PC-9 (cell line): ENCODE measurements around the gene NKAIN2. TPM values are rescaled to one million over a fixed set of nuclear protein-coding genes. Genes with fewer than 3 reads are reported as not detected.

Experiments used
- BruUV-seq: library from RNA; stranded (reverse); fragments of 400-500 nt; replicated peaks from 2 replicates; lab custom pipeline; 2021; lab: Mats Ljungman, UMichigan
- CTCF ChIA-PET: fragments of 300-600 bp; sonication (Branson Sonifier 250); formaldehyde crosslinking; loops from one replicate; lab custom pipeline; 2022; ENCODE audit warnings: antibody characterized with exemption; lab: Charles Lee
- POLR2A ChIA-PET: fragments of 300-600 bp; sonication (Branson Sonifier 250); formaldehyde crosslinking; loops from one replicate; lab custom pipeline; 2022; ENCODE audit warnings: antibody characterized with exemption; ENCODE audit not compliant: unreplicated experiment; lab: Charles Lee
- DNase-seq, 2 experiments: peaks; one replicate each; pipeline versions ENCODE4 v3.0.0 to v3.0.0-alpha.2; 2015 to 2022; ENCODE audit warnings: mixed read lengths in 1 of 2
- H2AFZ ChIP-seq: fragments of 200-600 bp; sonication (generic); 2 replicates; pipeline ENCODE4 v1.8.1; 2017; ENCODE audit warnings: antibody characterized with exemption
- H3F3A ChIP-seq: fragments of 200-600 bp; sonication (generic); 2 replicates; pipeline ENCODE4 v1.8.1; 2017; ENCODE audit warnings: antibody characterized with exemption, mild to moderate bottlenecking, low read depth; ENCODE audit not compliant: insufficient read depth
- H3K27ac ChIP-seq: fragments of 200-600 bp; sonication (generic); 2 replicates; pipeline ENCODE4 v1.6.1; 2016; ENCODE audit warnings: mixed run types
- H3K27me3 ChIP-seq: fragments of 200-600 bp; sonication (generic); 2 replicates; pipeline ENCODE4 v1.6.1; 2016; ENCODE audit warnings: low read depth, mixed run types; ENCODE audit not compliant: insufficient read depth
- H3K36me3 ChIP-seq: fragments of 200-600 bp; sonication (generic); 2 replicates; pipeline ENCODE4 v1.6.1; 2016; ENCODE audit warnings: low read depth, mixed run types
- H3K4me1 ChIP-seq: fragments of 200-600 bp; sonication (generic); replicated peaks from 2 replicates; pipeline ENCODE4 v1.6.1; 2016; ENCODE audit warnings: mixed run types; ENCODE audit not compliant: insufficient read depth
- H3K4me2 ChIP-seq: fragments of 200-600 bp; sonication (generic); 2 replicates; pipeline ENCODE4 v1.6.1; 2017; ENCODE audit warnings: mixed run types
- H3K4me3 ChIP-seq: fragments of 200-600 bp; sonication (generic); 2 replicates; pipeline ENCODE4 v1.6.1; 2016; ENCODE audit warnings: mixed run types
- H3K79me2 ChIP-seq: fragments of 200-600 bp; sonication (generic); 2 replicates; pipeline ENCODE4 v1.6.1; 2017; ENCODE audit warnings: low read depth, mixed run types
- H3K9me2 ChIP-seq: fragments of 200-600 bp; sonication (generic); 2 replicates; pipeline ENCODE4 v1.8.1; 2017; ENCODE audit warnings: mild to moderate bottlenecking; ENCODE audit not compliant: insufficient read depth
- H3K9me3 ChIP-seq: fragments of 200-600 bp; sonication (generic); 2 replicates; pipeline ENCODE4 v1.8.1; 2016; ENCODE audit warnings: low read depth; ENCODE audit not compliant: insufficient read depth
- H4K20me1 ChIP-seq: fragments of 200-600 bp; sonication (generic); 2 replicates; pipeline ENCODE4 v1.8.1; 2017; ENCODE audit not compliant: insufficient read depth
- EZH2 ChIP-seq: fragments of 200-600 bp; sonication (generic); IDR thresholded peaks from 2 replicates; pipeline ENCODE4 v1.8.0; 2017; ENCODE audit warnings: antibody characterized with exemption, low read depth
- intact Hi-C: fragments of 100-400 bp; cut with micrococcal nuclease; formaldehyde crosslinking; loops from one replicate; pipeline ENCODE4 v1.10.0; 2022; ENCODE audit not compliant: unreplicated experiment
- total RNA-seq: library from RNA; stranded (reverse); gene quantifications from 2 replicates; pipeline ENCODE4 v1.2.3, GENCODE V29; 2021
- TF ChIP-seq, protein P1 (sequence below): fragments of 200-600 bp; sonication (generic); conservative IDR thresholded peaks from 2 replicates; pipeline ENCODE4 v1.6.1; 2017; ENCODE audit warnings: mixed run types, antibody characterized with exemption, mild to moderate bottlenecking, moderate library complexity

The NKAIN2 gene
- total RNA-seq, 1 experiment from 2014 or later, result not detected

DNA sequence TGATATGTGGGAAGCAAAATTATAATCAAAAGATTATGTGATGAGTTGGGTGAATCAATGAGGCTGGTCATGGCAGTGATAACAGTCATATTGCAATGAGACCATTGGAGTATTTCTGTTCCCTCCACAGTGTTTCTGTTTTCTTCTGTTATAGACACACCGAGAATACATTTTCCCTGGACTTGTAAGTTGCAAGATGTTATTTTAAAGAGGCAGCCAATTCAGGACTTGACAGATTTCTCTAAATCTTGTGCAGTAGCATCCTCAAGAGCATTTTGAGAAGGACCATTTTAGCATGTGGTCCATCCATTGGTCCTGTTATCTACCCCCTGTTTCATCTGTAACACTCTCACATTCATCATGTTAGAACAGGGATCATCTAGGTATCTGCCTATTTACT, 55.6 kb downstream of the NKAIN2 start:
- H3K9me2 ChIP-seq, result no peaks in the 10 kb centered on the region
- H4K20me1 ChIP-seq, result no peaks in the 10 kb centered on the region
- ChIA-PET POLR2A (no interaction called here), CTCF (no interaction called here)
- no peaks in the 10 kb centered on the region for H3K79me2 ChIP-seq
- H3F3A ChIP-seq, result no peaks in the 10 kb centered on the region
- H3K36me3 ChIP-seq, result no peaks in the 10 kb centered on the region
- no peaks in the 10 kb centered on the region for H3K9me3 ChIP-seq
- no TSS peak for BruUV-seq
- no peak overlapping the region for H3K4me2 ChIP-seq
- no peak overlapping the region for H3K4me3 ChIP-seq
- no peak overlapping the region for H2AFZ ChIP-seq
- no peak for TF ChIP-seq EZH2
- TF ChIP-seq, protein P1, sequence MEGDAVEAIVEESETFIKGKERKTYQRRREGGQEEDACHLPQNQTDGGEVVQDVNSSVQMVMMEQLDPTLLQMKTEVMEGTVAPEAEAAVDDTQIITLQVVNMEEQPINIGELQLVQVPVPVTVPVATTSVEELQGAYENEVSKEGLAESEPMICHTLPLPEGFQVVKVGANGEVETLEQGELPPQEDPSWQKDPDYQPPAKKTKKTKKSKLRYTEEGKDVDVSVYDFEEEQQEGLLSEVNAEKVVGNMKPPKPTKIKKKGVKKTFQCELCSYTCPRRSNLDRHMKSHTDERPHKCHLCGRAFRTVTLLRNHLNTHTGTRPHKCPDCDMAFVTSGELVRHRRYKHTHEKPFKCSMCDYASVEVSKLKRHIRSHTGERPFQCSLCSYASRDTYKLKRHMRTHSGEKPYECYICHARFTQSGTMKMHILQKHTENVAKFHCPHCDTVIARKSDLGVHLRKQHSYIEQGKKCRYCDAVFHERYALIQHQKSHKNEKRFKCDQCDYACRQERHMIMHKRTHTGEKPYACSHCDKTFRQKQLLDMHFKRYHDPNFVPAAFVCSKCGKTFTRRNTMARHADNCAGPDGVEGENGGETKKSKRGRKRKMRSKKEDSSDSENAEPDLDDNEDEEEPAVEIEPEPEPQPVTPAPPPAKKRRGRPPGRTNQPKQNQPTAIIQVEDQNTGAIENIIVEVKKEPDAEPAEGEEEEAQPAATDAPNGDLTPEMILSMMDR, result no peak
- no peaks in the 10 kb centered on the region for H3K27me3 ChIP-seq
- no peak for DNase-seq
- intact Hi-C loops, result no loop called here
- H3K27ac ChIP-seq, result no peak overlapping the region
- no peaks in the 10 kb centered on the region for H3K4me1 ChIP-seq

DNA sequence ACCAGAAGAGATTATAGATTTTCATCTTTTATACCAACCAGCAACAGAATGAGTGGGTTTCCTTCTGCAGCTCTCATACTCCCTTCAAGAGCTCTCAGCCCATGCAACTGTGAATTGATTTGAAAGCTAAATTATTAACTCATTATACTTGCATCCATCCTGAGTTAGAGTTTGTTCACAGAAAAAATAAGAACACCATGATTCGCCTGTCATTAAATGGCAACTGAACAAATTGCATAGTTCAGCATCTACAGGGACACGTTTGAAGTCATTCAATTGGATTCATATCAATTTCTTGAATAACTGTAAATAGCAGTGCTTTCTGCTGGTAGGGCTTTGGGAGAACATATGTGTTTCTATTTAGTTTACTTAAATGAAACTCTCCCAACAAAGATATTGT, 65.7 kb downstream of the NKAIN2 start:
- ChIA-PET CTCF (no interaction called here), POLR2A (no interaction called here)
- Histone ChIP-seq H3K27me3 (no peaks in the 10 kb centered on the region), H3K9me3 (no peaks in the 10 kb centered on the region), H3K36me3 (no peaks in the 10 kb centered on the region), H3K79me2 (no peaks in the 10 kb centered on the region), H3K9me2 (0 out of 2 replicates have a peak, but pooled peaks cover 6% of the 10 kb centered on the region), H4K20me1 (no peaks in the 10 kb centered on the region), H3K4me3 (no peak overlapping the region), H2AFZ (no peak overlapping the region), H3K4me2 (no peak overlapping the region), H3K27ac (no peak overlapping the region), H3F3A (no peaks in the 10 kb centered on the region), H3K4me1 (no peaks in the 10 kb centered on the region)
- no peak for DNase-seq
- no TSS peak for BruUV-seq
- TF ChIP-seq, protein P1, result no peak
- TF ChIP-seq EZH2, result no peak
- intact Hi-C loops, result no loop called here

DNA sequence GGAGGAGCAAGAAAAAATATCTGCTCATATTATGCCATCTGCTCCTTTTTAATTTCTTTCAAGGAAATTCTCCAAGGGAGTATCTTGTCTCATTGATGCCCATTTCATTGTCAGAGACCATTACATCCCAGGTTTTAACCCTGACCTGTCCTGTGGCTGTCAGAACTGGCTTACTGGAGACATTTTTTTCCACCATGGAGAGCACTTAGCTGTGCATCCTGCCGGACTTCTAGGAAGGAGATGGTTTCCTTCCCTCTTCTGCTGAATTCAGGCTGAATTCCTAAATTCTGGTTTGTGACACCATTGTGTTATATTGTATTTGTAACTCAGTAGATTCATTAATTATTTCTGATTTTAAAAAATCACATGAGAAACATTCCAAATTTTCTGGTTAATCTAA, 70.3 kb downstream of the NKAIN2 start:
- POLR2A ChIA-PET, result no interaction called here
- H3K36me3 ChIP-seq, result no peaks in the 10 kb centered on the region
- H3K9me3 ChIP-seq, result no peaks in the 10 kb centered on the region
- no peaks in the 10 kb centered on the region for H4K20me1 ChIP-seq
- no peak overlapping the region for H3K4me2 ChIP-seq
- no peak overlapping the region; the same call in none of the 2 replicates for H2AFZ ChIP-seq
- H3K27me3 ChIP-seq, result no peaks in the 10 kb centered on the region
- TF ChIP-seq, protein P1, result no peak
- TF ChIP-seq EZH2, result no peak
- no peak overlapping the region for H3K4me3 ChIP-seq
- CTCF ChIA-PET, result no interaction called here
- H3K9me2 ChIP-seq, result 0 out of 2 replicates have a peak, but pooled peaks cover 6% of the 10 kb centered on the region
- H3K4me1 ChIP-seq, result no peaks in the 10 kb centered on the region
- no peaks in the 10 kb centered on the region for H3F3A ChIP-seq
- no peak overlapping the region for H3K27ac ChIP-seq
- no TSS peak for BruUV-seq
- no peak for DNase-seq
- intact Hi-C loops, result no loop called here
- no peaks in the 10 kb centered on the region for H3K79me2 ChIP-seq
